WTC11 (cell line): ENCODE results near the gene KIAA1143. TPM values are rescaled to one million over a fixed set of nuclear protein-coding genes. Genes with fewer than 3 reads are reported as not detected.

Source experiments
- ATAC-seq: fragments of 200-7000 bp; cut with Tn5 transposase; 2 replicates; pipeline ENCODE4 v1.10.0; 2021; ENCODE audit warnings: mild to moderate bottlenecking, moderate library complexity
- CTCF ChIA-PET: fragments of 300-600 bp; sonication (Branson Sonifier 250); formaldehyde crosslinking; loops from one replicate; lab custom pipeline; 2021; ENCODE audit warnings: antibody characterized with exemption; lab: Charles Lee
- POLR2A ChIA-PET: fragments of 350-600 bp; sonication (Branson Sonifier 250); formaldehyde crosslinking; loops from one replicate; lab custom pipeline; 2021; ENCODE audit warnings: antibody characterized with exemption; lab: Charles Lee
- DNase-seq: peaks from one replicate; pipeline ENCODE4 v3.0.0; 2021; ENCODE audit warnings: low spot score
- H3K27ac Mint-ChIP-seq: 2 replicates; pipeline ENCODE4 v1.8.0; 2021; ENCODE audit warnings: mixed read lengths
- H3K27me3 Mint-ChIP-seq: 2 replicates; pipeline ENCODE4 v1.8.0; 2021; ENCODE audit warnings: low read depth, mild to moderate bottlenecking, moderate library complexity, mixed read lengths
- H3K36me3 Mint-ChIP-seq: 2 replicates; pipeline ENCODE4 v1.8.0; 2021; ENCODE audit warnings: mixed read lengths
- H3K4me1 Mint-ChIP-seq: 2 replicates; pipeline ENCODE4 v1.8.0; 2022; ENCODE audit warnings: mixed read lengths
- H3K4me3 Mint-ChIP-seq: 2 replicates; pipeline ENCODE4 v1.8.0; 2021; ENCODE audit warnings: mild to moderate bottlenecking, moderate library complexity, mixed read lengths
- H3K9me3 Mint-ChIP-seq: 2 replicates; pipeline ENCODE4 v1.8.0; 2021; ENCODE audit warnings: mixed read lengths
- AR ChIP-seq: fragments of 250-450 bp; sonication (Bioruptor Pico); IDR thresholded peaks from 2 replicates; pipeline ENCODE4 v1.9.0; 2021; ENCODE audit warnings: mild to moderate bottlenecking
- CBFB ChIP-seq: sonication (generic); formaldehyde crosslinking; IDR thresholded peaks from 2 replicates; pipeline ENCODE4 v1.8.1; 2022; ENCODE audit warnings: mild to moderate bottlenecking, low read depth, missing genetic modification reagents
- CDX4 ChIP-seq: fragments of 250-450 bp; sonication (Bioruptor Pico); IDR thresholded peaks from 2 replicates; pipeline ENCODE4 v1.9.0; 2021; ENCODE audit warnings: moderate library complexity, mild to moderate bottlenecking, inconsistent platforms, borderline replicate concordance
- CREM ChIP-seq: sonication (generic); formaldehyde crosslinking; IDR thresholded peaks from 2 replicates; pipeline ENCODE4 v1.8.1; 2022; ENCODE audit warnings: mild to moderate bottlenecking, missing genetic modification reagents, moderate library complexity
- ELF4 ChIP-seq: sonication (generic); formaldehyde crosslinking; IDR thresholded peaks from 2 replicates; pipeline ENCODE4 v1.8.1; 2022; ENCODE audit warnings: low read depth, mild to moderate bottlenecking, moderate library complexity, missing genetic modification reagents
- GTF2I ChIP-seq: fragments of 250-450 bp; sonication (Bioruptor Pico); conservative IDR thresholded peaks from 2 replicates; pipeline ENCODE4 v1.4.0; 2021; ENCODE audit warnings: mild to moderate bottlenecking
- NFATC4 ChIP-seq: fragments of 250-450 bp; sonication (Bioruptor Pico); IDR thresholded peaks from 2 replicates; pipeline ENCODE4 v1.9.0; 2021; ENCODE audit warnings: mild to moderate bottlenecking
- NFYB ChIP-seq: sonication (generic); formaldehyde crosslinking; conservative IDR thresholded peaks from 2 replicates; pipeline ENCODE4 v1.8.0; 2022; ENCODE audit warnings: low read depth, missing genetic modification reagents
- NR1H2 ChIP-seq: sonication (generic); formaldehyde crosslinking; IDR thresholded peaks from 2 replicates; pipeline ENCODE4 v1.9.0; 2021; ENCODE audit warnings: mild to moderate bottlenecking, moderate library complexity, missing genetic modification reagents
- NR3C1 ChIP-seq: sonication (generic); formaldehyde crosslinking; conservative IDR thresholded peaks from 2 replicates; pipeline ENCODE4 v1.8.1; 2023; ENCODE audit warnings: low read depth, mild to moderate bottlenecking, missing genetic modification reagents
- OVOL2 ChIP-seq: fragments of 250-450 bp; sonication (Bioruptor Pico); IDR thresholded peaks from 2 replicates; pipeline ENCODE4 v1.9.0; 2021; ENCODE audit warnings: mild to moderate bottlenecking, borderline replicate concordance
- ZNF219 ChIP-seq: sonication (generic); formaldehyde crosslinking; IDR thresholded peaks from 2 replicates; pipeline ENCODE4 v1.8.0; 2023; ENCODE audit warnings: missing genetic modification reagents, mild to moderate bottlenecking, borderline replicate concordance
- ZNF671 ChIP-seq: fragments of 250-450 bp; sonication (Bioruptor Pico); IDR thresholded peaks from 2 replicates; pipeline ENCODE4 v1.8.0; 2021; ENCODE audit warnings: mild to moderate bottlenecking
- total RNA-seq: library from RNA; stranded (reverse); gene quantifications from 3 replicates; pipeline ENCODE4 v1.2.3, GENCODE V29; 2021
- TF ChIP-seq, protein P1 (sequence below): sonication (generic); formaldehyde crosslinking; IDR thresholded peaks from 2 replicates; pipeline ENCODE4 v1.8.0; 2022; ENCODE audit warnings: missing genetic modification reagents
- TF ChIP-seq, protein P2 (sequence below): sonication (generic); formaldehyde crosslinking; conservative IDR thresholded peaks from 2 replicates; pipeline ENCODE4 v1.8.1; 2023; ENCODE audit warnings: mild to moderate bottlenecking, low read depth, missing genetic modification reagents, moderate library complexity
- TF ChIP-seq, protein P3 (sequence below): sonication (generic); formaldehyde crosslinking; IDR thresholded peaks from 2 replicates; pipeline ENCODE4 v1.8.0; 2022; ENCODE audit warnings: mild to moderate bottlenecking, missing genetic modification reagents

KIAA1143 gene
- total RNA-seq, 1 experiment from 2014 or later = 55.6 TPM

DNA sequence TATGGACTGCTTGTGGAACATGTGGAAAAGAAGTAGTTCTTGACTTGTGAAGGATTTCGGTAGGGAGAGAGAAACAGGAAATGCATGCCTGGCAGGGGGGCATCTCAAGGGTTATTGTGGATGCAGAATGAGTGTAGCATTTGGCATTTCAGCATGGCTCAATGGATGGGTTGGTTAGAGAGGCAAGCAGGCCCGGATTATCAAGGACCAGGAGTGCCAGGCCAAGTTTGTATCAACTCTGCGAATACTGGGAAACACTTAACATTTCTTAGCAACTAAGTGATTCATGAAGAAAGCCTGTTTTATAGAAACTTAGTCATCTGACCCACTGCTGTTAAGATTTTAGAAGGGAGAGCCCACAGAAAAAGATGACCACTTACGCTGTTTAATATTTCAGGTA lies 33.8 kb upstream of the KIAA1143 start:
- TF ChIP-seq, protein P1, sequence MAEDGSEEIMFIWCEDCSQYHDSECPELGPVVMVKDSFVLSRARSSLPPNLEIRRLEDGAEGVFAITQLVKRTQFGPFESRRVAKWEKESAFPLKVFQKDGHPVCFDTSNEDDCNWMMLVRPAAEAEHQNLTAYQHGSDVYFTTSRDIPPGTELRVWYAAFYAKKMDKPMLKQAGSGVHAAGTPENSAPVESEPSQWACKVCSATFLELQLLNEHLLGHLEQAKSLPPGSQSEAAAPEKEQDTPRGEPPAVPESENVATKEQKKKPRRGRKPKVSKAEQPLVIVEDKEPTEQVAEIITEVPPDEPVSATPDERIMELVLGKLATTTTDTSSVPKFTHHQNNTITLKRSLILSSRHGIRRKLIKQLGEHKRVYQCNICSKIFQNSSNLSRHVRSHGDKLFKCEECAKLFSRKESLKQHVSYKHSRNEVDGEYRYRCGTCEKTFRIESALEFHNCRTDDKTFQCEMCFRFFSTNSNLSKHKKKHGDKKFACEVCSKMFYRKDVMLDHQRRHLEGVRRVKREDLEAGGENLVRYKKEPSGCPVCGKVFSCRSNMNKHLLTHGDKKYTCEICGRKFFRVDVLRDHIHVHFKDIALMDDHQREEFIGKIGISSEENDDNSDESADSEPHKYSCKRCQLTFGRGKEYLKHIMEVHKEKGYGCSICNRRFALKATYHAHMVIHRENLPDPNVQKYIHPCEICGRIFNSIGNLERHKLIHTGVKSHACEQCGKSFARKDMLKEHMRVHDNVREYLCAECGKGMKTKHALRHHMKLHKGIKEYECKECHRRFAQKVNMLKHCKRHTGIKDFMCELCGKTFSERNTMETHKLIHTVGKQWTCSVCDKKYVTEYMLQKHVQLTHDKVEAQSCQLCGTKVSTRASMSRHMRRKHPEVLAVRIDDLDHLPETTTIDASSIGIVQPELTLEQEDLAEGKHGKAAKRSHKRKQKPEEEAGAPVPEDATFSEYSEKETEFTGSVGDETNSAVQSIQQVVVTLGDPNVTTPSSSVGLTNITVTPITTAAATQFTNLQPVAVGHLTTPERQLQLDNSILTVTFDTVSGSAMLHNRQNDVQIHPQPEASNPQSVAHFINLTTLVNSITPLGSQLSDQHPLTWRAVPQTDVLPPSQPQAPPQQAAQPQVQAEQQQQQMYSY (CRISPR knock-in tag) = peak; percentile 75
- TF ChIP-seq CDX4 (CRISPR knock-in tag) = no peak
- TF ChIP-seq, all 79 proteins: peak for 1
- no peak overlapping the region for H3K4me3 Mint-ChIP-seq
- no peaks in the 10 kb centered on the region for H3K9me3 Mint-ChIP-seq
- ATAC-seq (peak; percentile 58), DNase-seq (no peak)
- POLR2A ChIA-PET = no interaction called here
- peak overlapping the region; percentile 20; the same call in 1 of the 2 replicates for H3K27ac Mint-ChIP-seq
- no peaks in the 10 kb centered on the region for H3K27me3 Mint-ChIP-seq
- CTCF ChIA-PET = no interaction called here
- peaks cover 6% of the 10 kb centered on the region for H3K4me1 Mint-ChIP-seq
- peaks cover 40% of the 10 kb centered on the region for H3K36me3 Mint-ChIP-seq

- no peak overlapping the region for H3K4me3 Mint-ChIP-seq
- H3K27ac Mint-ChIP-seq = no peak overlapping the region
- no peak for TF ChIP-seq ZNF671 (CRISPR knock-in tag)
- TF ChIP-seq NR3C1 (CRISPR knock-in tag) = no peak
- TF ChIP-seq ZNF219 (CRISPR knock-in tag) = no peak
- no peak for TF ChIP-seq NR1H2 (CRISPR knock-in tag)
- TF ChIP-seq AR (CRISPR knock-in tag) = no peak
- TF ChIP-seq, protein P1 (CRISPR knock-in tag) = no peak
- no peak for TF ChIP-seq ELF4 (CRISPR knock-in tag)
- TF ChIP-seq NFATC4 (CRISPR knock-in tag) = no peak
- no peak for TF ChIP-seq CREM (CRISPR knock-in tag)
- H3K27me3 Mint-ChIP-seq = no peaks in the 10 kb centered on the region
- ChIA-PET CTCF (no interaction called here), POLR2A (no interaction called here)
- no peaks in the 10 kb centered on the region for H3K9me3 Mint-ChIP-seq
- no peak for ATAC-seq
- H3K4me1 Mint-ChIP-seq = no peaks in the 10 kb centered on the region
- H3K36me3 Mint-ChIP-seq = peaks cover 42% of the 10 kb centered on the region
- no peak for DNase-seq
These were observed 21.5 kb upstream of the KIAA1143 start for GRCh38 chr3:44782891-44783290.

GRCh38 chr3:44772099-44772442 lies 10.7 kb upstream of the KIAA1143 start:
- ATAC-seq = no peak
- H3K9me3 Mint-ChIP-seq = peaks cover 70% of the 10 kb centered on the region
- POLR2A ChIA-PET = no interaction called here
- H3K4me3 Mint-ChIP-seq = no peak overlapping the region
- H3K27ac Mint-ChIP-seq = no peak overlapping the region
- DNase-seq = no peak
- H3K27me3 Mint-ChIP-seq = 0 out of 2 replicates have a peak, but pooled peaks cover 4% of the 10 kb centered on the region
- H3K4me1 Mint-ChIP-seq = peaks cover 3% of the 10 kb centered on the region; the same call in 1 of the 2 replicates
- H3K36me3 Mint-ChIP-seq = peaks cover 90% of the 10 kb centered on the region
- CTCF ChIA-PET = no interaction called here
- TF ChIP-seq, protein P2, sequence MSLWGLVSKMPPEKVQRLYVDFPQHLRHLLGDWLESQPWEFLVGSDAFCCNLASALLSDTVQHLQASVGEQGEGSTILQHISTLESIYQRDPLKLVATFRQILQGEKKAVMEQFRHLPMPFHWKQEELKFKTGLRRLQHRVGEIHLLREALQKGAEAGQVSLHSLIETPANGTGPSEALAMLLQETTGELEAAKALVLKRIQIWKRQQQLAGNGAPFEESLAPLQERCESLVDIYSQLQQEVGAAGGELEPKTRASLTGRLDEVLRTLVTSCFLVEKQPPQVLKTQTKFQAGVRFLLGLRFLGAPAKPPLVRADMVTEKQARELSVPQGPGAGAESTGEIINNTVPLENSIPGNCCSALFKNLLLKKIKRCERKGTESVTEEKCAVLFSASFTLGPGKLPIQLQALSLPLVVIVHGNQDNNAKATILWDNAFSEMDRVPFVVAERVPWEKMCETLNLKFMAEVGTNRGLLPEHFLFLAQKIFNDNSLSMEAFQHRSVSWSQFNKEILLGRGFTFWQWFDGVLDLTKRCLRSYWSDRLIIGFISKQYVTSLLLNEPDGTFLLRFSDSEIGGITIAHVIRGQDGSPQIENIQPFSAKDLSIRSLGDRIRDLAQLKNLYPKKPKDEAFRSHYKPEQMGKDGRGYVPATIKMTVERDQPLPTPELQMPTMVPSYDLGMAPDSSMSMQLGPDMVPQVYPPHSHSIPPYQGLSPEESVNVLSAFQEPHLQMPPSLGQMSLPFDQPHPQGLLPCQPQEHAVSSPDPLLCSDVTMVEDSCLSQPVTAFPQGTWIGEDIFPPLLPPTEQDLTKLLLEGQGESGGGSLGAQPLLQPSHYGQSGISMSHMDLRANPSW (CRISPR knock-in tag) = no peak
- TF ChIP-seq CBFB (no peak), GTF2I (CRISPR knock-in tag) (no peak), NFYB (CRISPR knock-in tag) (no peak), OVOL2 (CRISPR knock-in tag) (no peak)
- TF ChIP-seq, protein P3, sequence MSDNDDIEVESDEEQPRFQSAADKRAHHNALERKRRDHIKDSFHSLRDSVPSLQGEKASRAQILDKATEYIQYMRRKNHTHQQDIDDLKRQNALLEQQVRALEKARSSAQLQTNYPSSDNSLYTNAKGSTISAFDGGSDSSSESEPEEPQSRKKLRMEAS (CRISPR knock-in tag) = no peak
